HG02678 (cell line): Measurements from ENCODE around the gene CX3CR1.
A peak's percentile ranks its signal among the peaks of the same experiment; 100 is the strongest.

Source experiments
- ATAC-seq: cut with Tn5 transposase; IDR thresholded peaks from one replicate; pipeline ENCODE4 v1.9.1; 2021; ENCODE audit warnings: mild to moderate bottlenecking, moderate library complexity; ENCODE audit not compliant: unreplicated experiment

CX3CR1 gene

GRCh38 chr3:39269528-39269927 lies 10.3 kb downstream of the CX3CR1 start:
- no peak for ATAC-seq

GRCh38 chr3:39268549-39268900 lies 11.3 kb downstream of the CX3CR1 start:
- no peak for ATAC-seq

- no peak for ATAC-seq
These were observed 11.9 kb downstream of the CX3CR1 start for GRCh38 chr3:39267631-39268548.

- no peak for ATAC-seq
These were observed 15.8 kb downstream of the CX3CR1 start for GRCh38 chr3:39264053-39264452.

GRCh38 chr3:39263576-39263975 lies 16.3 kb downstream of the CX3CR1 start:
- no peak for ATAC-seq

- ATAC-seq, result no peak
These were observed 17.0 kb downstream of the CX3CR1 start for GRCh38 chr3:39262846-39263245.

GRCh38 chr3:39261726-39262125 lies 18.1 kb downstream of the CX3CR1 start:
- no peak for ATAC-seq

GRCh38 chr3:39260957-39261356 lies 18.9 kb downstream of the CX3CR1 start:
- peak; percentile 49 for ATAC-seq

GRCh38 chr3:39260318-39260717 lies 19.5 kb downstream of the CX3CR1 start:
- no peak for ATAC-seq

GRCh38 chr3:39255503-39256325 lies 24.1 kb downstream of the CX3CR1 start:
- ATAC-seq, result peak; percentile 99

- no peak for ATAC-seq
These were observed 24.9 kb downstream of the CX3CR1 start for GRCh38 chr3:39254806-39255449.

- ATAC-seq, result no peak
These were observed 28.3 kb downstream of the CX3CR1 start for GRCh38 chr3:39251576-39251975.

GRCh38 chr3:39250116-39250747 lies 29.6 kb downstream of the CX3CR1 start:
- ATAC-seq, result no peak

GRCh38 chr3:39249453-39250115 lies 30.3 kb downstream of the CX3CR1 start:
- ATAC-seq, result no peak

GRCh38 chr3:39241561-39241960 lies 38.3 kb downstream of the CX3CR1 start:
- ATAC-seq, result no peak

- ATAC-seq, result no peak
These were observed 42.8 kb downstream of the CX3CR1 start for GRCh38 chr3:39237027-39237426.

GRCh38 chr3:39234651-39235050 lies 45.2 kb downstream of the CX3CR1 start:
- no peak for ATAC-seq

GRCh38 chr3:39232859-39233258 lies 47.0 kb downstream of the CX3CR1 start:
- ATAC-seq, result no peak

- ATAC-seq, result no peak
These were observed 49.4 kb downstream of the CX3CR1 start for GRCh38 chr3:39230453-39230852.

GRCh38 chr3:39228496-39228895 lies 51.3 kb downstream of the CX3CR1 start:
- no peak for ATAC-seq
